Measurements from ENCODE around the gene APOO.
A peak's percentile ranks its signal among the peaks of the same experiment; 100 is the strongest.

The APOO gene

GRCh38 chrX:23857935-23858334, 49.8 kb downstream of the APOO start:
- DNase-seq: no peak

DNA sequence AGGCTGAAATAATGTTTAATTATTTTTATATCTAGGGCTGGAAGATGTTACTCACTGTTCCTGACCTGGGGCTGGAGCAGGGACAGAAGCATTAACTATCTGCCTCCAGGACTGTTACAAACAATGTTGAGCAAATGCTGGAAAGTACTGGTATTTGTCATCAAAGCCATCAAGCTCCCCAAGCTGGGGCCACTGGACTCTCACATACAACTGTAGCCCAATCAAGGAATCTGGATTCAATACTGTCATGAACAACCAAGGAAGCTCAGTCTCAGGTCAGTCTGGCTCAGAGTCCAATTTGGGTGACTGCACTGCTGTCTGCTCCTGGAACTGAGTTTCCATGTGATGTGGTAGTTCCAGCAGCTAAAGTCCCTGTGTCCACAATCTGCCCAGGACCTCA, 50.4 kb downstream of the APOO start:
- DNase-seq: no peak

- no peak for DNase-seq
These were observed 52.2 kb downstream of the APOO start for GRCh38 chrX:23855569-23855968.

GRCh38 chrX:23854945-23855344, 52.8 kb downstream of the APOO start:
- no peak for DNase-seq

- DNase-seq: no peak
These were observed 53.6 kb downstream of the APOO start for GRCh38 chrX:23854122-23854521.

- no peak for DNase-seq
These were observed 56.2 kb downstream of the APOO start for GRCh38 chrX:23851544-23851943.

GRCh38 chrX:23849241-23849640, 58.5 kb downstream of the APOO start:
- DNase-seq: no peak

DNA sequence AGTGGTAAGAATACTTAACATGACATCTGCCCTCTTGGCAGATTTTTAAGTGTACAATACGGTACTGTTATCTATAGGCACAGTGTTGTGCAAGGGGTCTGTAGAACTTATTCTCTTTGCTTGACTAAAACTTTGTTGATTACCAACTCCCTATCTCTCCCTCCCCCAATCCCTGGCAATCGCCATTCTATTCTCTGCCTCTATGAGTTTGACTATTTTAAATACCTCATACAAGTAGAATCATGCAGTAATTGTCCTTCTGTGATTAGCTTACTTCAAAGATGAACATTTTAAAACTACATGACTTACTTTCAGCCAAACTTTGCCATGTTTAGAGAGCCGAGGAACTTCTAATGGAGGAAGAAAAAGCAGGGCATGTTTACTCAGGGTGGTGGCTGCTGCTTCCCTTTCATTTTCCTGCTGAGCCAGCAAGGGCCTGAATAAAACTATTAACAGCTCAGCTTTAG, 62.4 kb downstream of the APOO start:
- DNase-seq: no peak

- DNase-seq: no peak
These were observed 63.1 kb downstream of the APOO start for GRCh38 chrX:23844502-23845138.

GRCh38 chrX:23841847-23842522, 65.8 kb downstream of the APOO start:
- no peak for DNase-seq

GRCh38 chrX:23840674-23841073, 67.1 kb downstream of the APOO start:
- no peak for DNase-seq

- no peak for DNase-seq
These were observed 68.8 kb downstream of the APOO start for GRCh38 chrX:23838953-23839352.

DNA sequence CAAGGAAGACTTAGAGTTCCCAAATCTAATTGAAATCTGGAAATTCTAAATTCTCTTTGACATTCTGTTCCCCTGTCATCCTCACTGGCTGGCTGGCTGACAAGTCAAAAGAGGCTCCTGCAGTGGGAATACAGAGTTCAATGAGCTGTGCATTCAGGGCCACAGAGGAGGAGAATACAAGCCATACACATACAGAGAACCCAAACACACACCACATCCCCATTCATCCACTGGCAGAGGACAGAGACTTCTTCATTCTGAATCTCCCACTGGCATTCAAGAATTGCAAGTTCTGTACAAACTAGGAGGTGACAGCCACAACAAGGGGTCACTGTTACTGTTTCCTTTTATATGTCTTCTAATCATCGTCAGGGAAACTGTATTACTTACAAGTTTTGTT, 75.0 kb downstream of the APOO start:
- no peak for DNase-seq

DNA sequence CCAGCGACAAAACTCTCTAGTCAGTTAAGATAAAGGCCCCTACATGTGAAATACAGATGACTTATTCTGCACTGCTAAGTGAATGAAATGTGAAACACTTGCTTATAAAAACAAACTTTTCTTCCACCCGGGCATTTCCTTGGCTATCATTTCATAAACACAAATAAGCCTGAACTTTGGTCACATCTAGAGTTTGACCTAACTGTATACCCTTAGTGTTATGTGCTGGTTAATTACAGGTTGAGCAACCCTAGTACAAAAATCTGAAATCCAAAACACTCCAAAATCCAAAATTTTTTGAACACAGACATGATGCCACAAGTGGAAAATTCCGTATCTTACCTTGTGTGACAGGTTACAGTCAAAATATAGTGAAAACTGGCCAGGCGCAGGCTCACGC, 78.9 kb downstream of the APOO start:
- no peak for DNase-seq

DNA sequence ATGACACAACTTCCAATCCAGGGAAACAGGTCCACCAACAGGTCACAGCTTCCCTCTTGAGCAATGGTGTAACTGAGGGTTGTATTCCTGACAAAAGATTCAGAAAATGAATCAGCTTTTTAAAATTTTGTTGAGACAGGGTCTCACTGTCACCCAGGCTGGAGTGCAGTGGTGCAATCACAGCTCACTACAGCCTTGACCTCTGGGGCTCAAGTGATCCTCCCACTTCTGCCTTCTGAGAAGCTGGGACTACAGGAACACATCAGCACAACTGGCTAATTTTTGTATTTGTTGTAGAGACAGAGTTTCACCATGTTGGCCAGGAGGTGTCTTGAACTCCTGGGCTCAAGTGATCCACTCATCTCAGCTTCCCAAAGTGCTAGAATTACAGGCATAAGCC, 81.1 kb downstream of the APOO start:
- no peak for DNase-seq

DNA sequence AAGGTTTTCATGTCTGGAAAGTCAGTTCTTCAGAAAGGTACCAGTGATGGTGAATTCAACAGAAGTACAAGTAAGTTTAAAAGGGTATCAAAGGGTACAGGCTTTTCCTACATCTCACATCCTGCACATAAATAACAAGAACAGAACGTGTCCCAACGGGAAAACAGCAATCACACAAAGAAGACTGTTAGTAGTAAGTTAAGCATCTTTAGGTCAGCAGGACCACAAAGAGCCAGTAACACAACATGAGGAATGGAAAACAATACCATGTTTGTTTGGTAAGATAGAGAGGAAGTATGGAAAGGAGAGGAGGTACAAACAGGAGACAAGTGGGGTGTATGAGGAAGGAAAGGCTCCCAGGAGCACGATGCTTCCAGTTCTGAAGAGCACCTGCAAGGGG, 81.5 kb downstream of the APOO start:
- DNase-seq: no peak

DNA sequence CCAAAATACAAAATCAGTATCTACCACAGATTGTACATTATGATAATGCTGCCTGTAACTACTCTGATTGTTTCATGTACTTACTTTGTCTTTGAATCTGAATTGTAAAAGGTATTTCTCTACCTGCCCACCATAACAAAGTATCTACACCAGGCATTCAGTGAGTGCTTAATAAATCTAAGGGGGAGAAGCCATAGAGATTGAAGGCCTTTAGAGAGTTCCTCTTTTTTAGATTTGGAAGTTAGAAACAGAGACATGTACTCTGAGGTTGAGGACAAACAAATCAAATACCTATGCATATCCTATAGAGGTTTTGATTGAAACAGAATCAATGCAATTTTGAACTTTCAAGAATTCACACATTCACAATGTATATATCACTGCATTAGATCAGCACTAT, 82.1 kb downstream of the APOO start:
- DNase-seq: no peak

DNA sequence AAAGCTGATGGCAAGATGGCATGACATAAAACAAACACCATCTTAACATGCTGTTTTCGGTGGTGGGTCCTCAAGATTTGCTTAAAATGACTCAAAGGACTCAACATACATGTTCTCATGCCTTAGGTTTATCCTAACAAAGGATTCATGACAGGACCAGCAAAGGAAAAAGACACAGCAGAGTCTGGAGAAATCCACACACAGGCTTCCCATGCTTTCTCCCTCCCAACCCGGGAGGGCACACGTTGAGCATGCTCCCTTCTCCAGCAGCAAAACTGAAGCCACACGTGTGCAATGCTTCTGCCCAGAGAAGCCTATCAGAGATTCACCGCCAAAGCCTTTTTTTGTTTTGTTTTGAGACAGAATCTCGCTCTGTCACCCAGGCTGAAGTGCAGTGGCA, 84.9 kb downstream of the APOO start:
- no peak for DNase-seq

GRCh38 chrX:23822397-23822796, 85.3 kb downstream of the APOO start:
- DNase-seq: peak; percentile 43

GRCh38 chrX:23821847-23822246, 85.9 kb downstream of the APOO start:
- no peak for DNase-seq

DNA sequence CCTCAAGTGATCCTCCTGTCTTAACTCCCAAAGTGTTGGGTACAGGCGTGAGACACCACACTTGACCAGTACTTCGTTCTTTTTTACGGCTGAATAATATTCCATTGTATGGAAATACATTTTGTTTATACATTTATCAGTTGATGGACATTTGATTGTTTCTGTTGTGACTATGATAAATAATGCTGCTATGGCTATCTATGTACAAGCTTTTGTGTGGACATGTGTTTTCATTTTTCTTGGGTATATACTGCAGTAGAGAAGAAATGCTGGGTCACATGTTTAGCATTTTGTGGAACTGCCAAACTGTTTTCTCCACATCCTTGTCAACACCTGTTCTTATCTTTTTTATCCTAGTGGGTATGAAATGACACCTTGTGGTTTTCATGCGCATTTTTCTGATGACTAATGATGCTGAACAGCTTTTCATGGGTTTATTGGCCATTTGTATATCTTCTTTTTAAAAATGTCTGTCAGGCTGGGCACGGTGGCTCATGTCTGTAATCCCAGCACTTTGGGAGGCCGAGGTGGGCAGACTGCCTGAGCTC, 87.4 kb downstream of the APOO start:
- DNase-seq: no peak

DNA sequence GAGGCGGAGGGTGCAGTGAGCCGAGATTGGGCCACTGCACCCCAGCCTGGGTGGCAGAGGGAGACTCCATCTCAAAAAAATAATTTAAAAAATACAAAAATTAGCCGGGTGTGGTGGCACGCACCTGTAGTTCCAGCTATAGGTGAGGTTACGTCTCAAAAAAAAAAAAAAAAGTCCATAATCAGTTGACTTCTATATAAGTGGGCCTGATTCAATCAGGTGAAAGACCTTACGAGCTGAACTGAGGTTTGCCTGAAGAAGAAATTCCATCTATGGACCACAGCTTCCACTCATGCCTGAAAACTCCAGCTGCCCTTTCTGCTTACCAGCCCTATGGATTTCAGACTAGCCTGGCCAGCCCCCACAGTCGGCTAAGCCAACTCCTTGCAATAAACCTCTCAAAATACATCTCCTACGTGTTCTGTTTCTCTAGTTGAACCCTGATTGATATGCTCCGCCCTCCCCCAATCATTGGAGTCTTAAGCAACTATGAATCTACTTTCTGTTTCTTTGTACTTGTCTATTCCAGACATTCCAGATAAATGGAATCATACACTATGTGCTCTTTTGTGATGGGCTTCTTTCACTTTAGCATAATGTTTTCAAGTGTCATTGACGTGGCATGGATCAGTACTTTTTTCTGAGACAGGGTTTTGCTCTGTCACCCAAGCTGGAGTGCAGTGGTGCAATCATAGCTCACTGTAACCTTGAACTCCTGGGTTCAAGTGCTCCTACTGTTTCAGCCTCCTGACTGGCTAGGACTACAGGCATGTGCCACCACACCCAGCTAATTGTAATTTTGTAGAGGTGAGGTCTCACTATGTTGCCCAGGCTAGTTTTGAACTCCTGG, 88.1 kb downstream of the APOO start:
- no peak for DNase-seq

DNA sequence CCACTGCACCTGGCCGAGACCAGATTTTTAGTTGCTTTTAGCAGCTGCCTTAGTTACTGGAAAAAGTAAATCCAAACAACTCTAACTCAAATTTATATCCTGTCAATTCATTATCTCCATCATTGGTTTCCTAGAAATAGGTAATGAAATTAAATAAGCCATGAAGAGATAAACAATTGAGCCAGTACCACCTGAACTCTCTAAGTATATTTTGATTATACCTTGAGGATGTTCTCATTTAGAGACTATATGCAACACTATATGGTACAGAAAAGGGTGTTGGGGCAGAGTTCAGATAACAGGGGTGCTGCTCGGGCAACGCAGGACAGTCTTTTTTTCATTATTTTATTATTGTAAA, 89.8 kb downstream of the APOO start:
- DNase-seq: no peak

GRCh38 chrX:23816179-23816578, 91.6 kb downstream of the APOO start:
- no peak for DNase-seq
